GM23248 (cell line): ENCODE results near the gene OPN5. TPM values are rescaled to one million over a fixed set of nuclear protein-coding genes. Genes with fewer than 3 reads are reported as not detected.

Experiments used
- DNase-seq: peaks from one replicate; pipeline ENCODE4 v3.0.0-alpha.2; 2015
- H2AFZ ChIP-seq: fragments of 200-600 bp; sonication (generic); 2 replicates; pipeline ENCODE4 v1.6.1; 2016; ENCODE audit warnings: antibody characterized with exemption
- H3F3A ChIP-seq: fragments of 200-600 bp; sonication (generic); 2 replicates; pipeline ENCODE4 v1.6.1; 2016; ENCODE audit warnings: mild to moderate bottlenecking, antibody characterized with exemption, mixed run types; ENCODE audit not compliant: insufficient read depth
- H3K27ac ChIP-seq: fragments of 200-600 bp; sonication (generic); 2 replicates; pipeline ENCODE4 v1.5.1; 2016; ENCODE audit warnings: mild to moderate bottlenecking
- H3K27me3 ChIP-seq: fragments of 200-600 bp; sonication (generic); replicated peaks from 2 replicates; pipeline ENCODE4 v1.6.1; 2016; ENCODE audit warnings: mild to moderate bottlenecking; ENCODE audit not compliant: insufficient read depth
- H3K36me3 ChIP-seq: fragments of 200-600 bp; sonication (generic); 2 replicates; pipeline ENCODE4 v1.6.1; 2016; ENCODE audit warnings: low read depth, mild to moderate bottlenecking
- H3K4me1 ChIP-seq: fragments of 200-600 bp; sonication (generic); 2 replicates; pipeline ENCODE4 v1.6.1; 2016; ENCODE audit warnings: mild to moderate bottlenecking; ENCODE audit not compliant: insufficient read depth
- H3K4me2 ChIP-seq: fragments of 200-600 bp; sonication (generic); one replicate; pipeline ENCODE4 v1.6.1; 2016; ENCODE audit warnings: mild to moderate bottlenecking; ENCODE audit not compliant: unreplicated experiment
- H3K4me3 ChIP-seq: fragments of 200-600 bp; sonication (generic); 2 replicates; pipeline ENCODE4 v1.5.1; 2016; ENCODE audit warnings: mild to moderate bottlenecking
- H3K79me2 ChIP-seq: fragments of 200-600 bp; sonication (generic); 2 replicates; pipeline ENCODE4 v1.6.1; 2016; ENCODE audit warnings: mild to moderate bottlenecking; ENCODE audit not compliant: insufficient read depth
- H3K9ac ChIP-seq: fragments of 200-600 bp; sonication (generic); 2 replicates; pipeline ENCODE4 v1.6.1; 2016; ENCODE audit warnings: mild to moderate bottlenecking
- H3K9me2 ChIP-seq: fragments of 200-600 bp; sonication (generic); 2 replicates; pipeline ENCODE4 v1.6.1; 2016; ENCODE audit warnings: mixed run types, mild to moderate bottlenecking, moderate library complexity; ENCODE audit not compliant: insufficient read depth
- H3K9me3 ChIP-seq: fragments of 200-600 bp; sonication (generic); one replicate; pipeline ENCODE4 v1.6.1; 2017; ENCODE audit warnings: low read depth
- H4K20me1 ChIP-seq: fragments of 200-600 bp; sonication (generic); 2 replicates; pipeline ENCODE4 v1.6.0; 2016; ENCODE audit not compliant: insufficient read depth
- EZH2 ChIP-seq: fragments of 200-600 bp; sonication (generic); IDR thresholded peaks from 2 replicates; pipeline ENCODE4 v1.6.1; 2018; ENCODE audit warnings: antibody characterized with exemption, mild to moderate bottlenecking; ENCODE audit not compliant: insufficient read depth, poor library complexity, severe bottlenecking
- EZH2phosphoT487 ChIP-seq: fragments of 200-600 bp; sonication (generic); IDR thresholded peaks from 2 replicates; pipeline ENCODE4 v1.6.1; 2018; ENCODE audit warnings: antibody characterized with exemption, moderate library complexity, mild to moderate bottlenecking, low read depth; ENCODE audit not compliant: insufficient read depth
- WGBS, 2 experiments: methylation state at CpG; one replicate each; pipeline ENCODE4 v1.1.6; 2015 to 2017; ENCODE audit warnings: low lambda C conversion rate in 2 of 2, low coverage in 1 of 2; ENCODE audit errors: missing lambda C conversion rate in 2 of 2; 5-methylcytosine and 5-hydroxymethylcytosine counted together
- in situ Hi-C: fragments of 300-500 bp; cut with MboI; formaldehyde crosslinking; loops from 2 replicates; pipeline ENCODE4 v1.15.0; 2020
- polyA plus RNA-seq: library from polyadenylated mRNA; unstranded; fragments of >200 nt; fragmentation: Nextera tagmentation; extraction: Ambion mirVana; gene quantifications from 2 replicates; pipeline ENCODE4 v1.2.1, GENCODE V29; 2016
- total RNA-seq: library from RNA; depleted of rRNA; stranded (reverse); fragments of >200 nt; shearing (Covaris generic); gene quantifications from 2 replicates; pipeline ENCODE4 v1.2.3, GENCODE V29; 2014

Gene OPN5
- total and polyA plus RNA-seq, 2 experiments from 2014 or later = not detected

DNA sequence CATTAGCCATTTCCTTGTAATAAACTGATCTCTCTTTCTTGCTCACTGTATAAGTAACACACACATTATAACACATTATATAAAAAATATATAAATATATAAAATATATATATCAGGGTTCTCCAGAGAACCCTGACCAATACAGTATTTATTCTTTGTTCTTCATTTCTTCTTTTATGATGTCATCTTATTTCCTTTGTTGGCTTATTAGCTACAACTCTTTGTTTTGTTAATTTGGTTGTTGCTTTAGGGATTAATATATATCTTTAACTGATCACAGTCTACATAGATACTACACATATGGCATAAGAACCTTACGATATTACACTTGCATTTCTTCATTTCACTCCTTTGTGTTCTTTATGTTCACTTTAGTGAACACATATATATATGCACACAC, 14.7 kb upstream of the OPN5 start:
- no peaks in the 10 kb centered on the region for H3K9me3 ChIP-seq
- TF ChIP-seq EZH2phosphoT487 (no peak), EZH2 (no peak)
- H3K4me1 ChIP-seq = no peaks in the 10 kb centered on the region
- H3K9ac ChIP-seq = no peak overlapping the region
- no peaks in the 10 kb centered on the region for H4K20me1 ChIP-seq
- no peak for DNase-seq
- no peaks in the 10 kb centered on the region for H3K36me3 ChIP-seq
- H3K4me2 ChIP-seq = no peak overlapping the region
- no peak overlapping the region for H2AFZ ChIP-seq
- WGBS, 2 experiments = 0% methylated on average over 1 of the region's 1 CpG
- in situ Hi-C loops = no loop called here
- H3K9me2 ChIP-seq = no peaks in the 10 kb centered on the region
- H3F3A ChIP-seq = no peaks in the 10 kb centered on the region
- no peak overlapping the region for H3K27ac ChIP-seq
- H3K27me3 ChIP-seq = no peaks in the 10 kb centered on the region
- H3K79me2 ChIP-seq = no peaks in the 10 kb centered on the region
- H3K4me3 ChIP-seq = no peak overlapping the region

DNA sequence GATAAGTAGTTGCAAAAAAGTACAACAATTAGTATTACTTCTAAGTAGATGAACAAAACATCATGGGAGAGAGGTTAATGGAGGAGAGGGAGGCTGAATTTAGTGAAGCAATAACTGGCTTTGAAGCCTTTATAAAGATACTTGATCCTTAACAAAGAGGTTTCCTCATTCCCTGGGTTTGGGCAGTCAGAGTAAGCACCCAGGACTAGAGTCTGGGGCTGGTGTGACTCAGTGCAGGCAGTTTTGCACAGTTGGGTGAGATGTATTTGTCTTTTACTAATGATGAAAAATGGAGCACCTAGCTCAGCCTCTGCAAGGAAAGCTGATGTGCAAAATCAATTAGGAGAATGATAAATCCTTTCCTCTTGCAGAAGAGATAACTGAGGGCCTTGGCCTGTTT, 11.8 kb upstream of the OPN5 start:
- Histone ChIP-seq H3K4me2 (no peak overlapping the region), H4K20me1 (no peaks in the 10 kb centered on the region), H3K9ac (no peak overlapping the region), H3K9me3 (no peaks in the 10 kb centered on the region), H3K4me3 (no peak overlapping the region), H3F3A (no peaks in the 10 kb centered on the region), H2AFZ (no peak overlapping the region), H3K9me2 (no peaks in the 10 kb centered on the region), H3K27ac (no peak overlapping the region), H3K36me3 (no peaks in the 10 kb centered on the region), H3K79me2 (no peaks in the 10 kb centered on the region), H3K4me1 (no peaks in the 10 kb centered on the region), H3K27me3 (0 out of 2 replicates have a peak, but pooled peaks cover 3% of the 10 kb centered on the region)
- in situ Hi-C loops = loop anchor here (10.0 kb wide), 1 partner anchor 365 kb away; no protein-coding TSS in a partner anchor
- no peak for DNase-seq
- TF ChIP-seq EZH2phosphoT487 = no peak

DNA sequence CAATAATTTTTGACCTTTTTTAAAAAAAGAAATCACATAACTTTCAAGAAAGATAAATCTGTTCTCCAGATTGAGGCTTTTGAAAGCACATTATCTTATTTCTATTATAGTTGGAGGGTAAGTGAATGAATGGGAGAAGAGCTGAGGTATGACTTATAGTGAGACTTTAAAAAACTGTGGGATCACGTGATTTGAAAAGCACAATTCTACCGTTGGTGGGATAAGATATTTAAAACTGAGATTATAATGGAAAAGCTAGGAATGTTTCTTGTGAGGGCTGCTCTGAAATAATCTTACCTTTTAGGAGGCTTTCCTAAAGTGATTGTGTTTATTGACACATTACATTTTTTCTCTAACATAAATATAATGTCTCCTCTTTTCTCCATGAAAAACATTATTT, 9.5 kb upstream of the OPN5 start:
- Histone ChIP-seq H3K27me3 (peaks cover 11% of the 10 kb centered on the region; the same call in 1 of the 2 replicates), H3K79me2 (no peaks in the 10 kb centered on the region), H3K36me3 (no peaks in the 10 kb centered on the region), H3K4me3 (no peak overlapping the region), H3K4me1 (no peaks in the 10 kb centered on the region), H3K4me2 (no peak overlapping the region), H3K27ac (no peak overlapping the region), H2AFZ (no peak overlapping the region), H3K9ac (no peak overlapping the region), H3F3A (no peaks in the 10 kb centered on the region), H3K9me3 (no peaks in the 10 kb centered on the region), H3K9me2 (no peaks in the 10 kb centered on the region), H4K20me1 (no peaks in the 10 kb centered on the region)
- 29 to 34% methylated on average over 2 of the region's 2 CpGs for WGBS, 2 experiments
- no peak for DNase-seq
- no peak for TF ChIP-seq EZH2phosphoT487
- TF ChIP-seq EZH2 = no peak
- in situ Hi-C loops = loop anchor here (10.0 kb wide), 1 partner anchor 368 kb away; no protein-coding TSS in a partner anchor

DNA sequence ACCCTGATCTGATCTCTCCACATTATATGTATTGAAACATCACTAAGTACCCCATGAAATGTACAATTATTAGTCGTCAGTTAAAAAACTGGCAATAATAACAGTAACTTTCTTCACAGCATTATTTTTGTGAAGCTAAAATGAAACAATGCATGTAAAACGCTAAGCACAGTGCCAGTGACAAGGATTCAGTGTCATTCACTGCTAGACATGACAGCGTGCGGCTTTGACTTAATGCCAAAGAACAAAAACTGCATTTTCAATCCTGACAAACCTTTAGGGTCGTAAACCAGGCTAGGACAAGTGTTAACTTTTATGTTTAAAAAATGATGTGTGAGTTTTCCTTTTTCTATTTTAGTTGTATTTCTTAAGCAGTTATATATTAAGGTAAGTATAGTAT, 8.8 kb upstream of the OPN5 start:
- Histone ChIP-seq H4K20me1 (no peaks in the 10 kb centered on the region), H3K4me1 (no peaks in the 10 kb centered on the region), H3K4me3 (no peak overlapping the region), H3K36me3 (no peaks in the 10 kb centered on the region), H3K27me3 (peaks cover 11% of the 10 kb centered on the region; the same call in 1 of the 2 replicates), H3K4me2 (no peak overlapping the region), H3K79me2 (no peaks in the 10 kb centered on the region), H3K27ac (no peak overlapping the region), H3K9me3 (no peaks in the 10 kb centered on the region), H2AFZ (no peak overlapping the region), H3K9me2 (no peaks in the 10 kb centered on the region), H3K9ac (no peak overlapping the region), H3F3A (no peaks in the 10 kb centered on the region)
- WGBS, 2 experiments = 34 to 42% methylated on average over 5 of the region's 5 CpGs
- in situ Hi-C loops = loop anchor here (10.0 kb wide), 1 partner anchor 368 kb away; no protein-coding TSS in a partner anchor
- TF ChIP-seq EZH2 (no peak), EZH2phosphoT487 (no peak)
- DNase-seq = no peak
